Upper lobe of left lung (tissue), 6 donors: Measurements from ENCODE around the gene ACER1. TPM values are rescaled to one million over a fixed set of nuclear protein-coding genes. Genes with fewer than 3 reads are reported as not detected.

Source experiments
- ATAC-seq, 2 donors: fragments of 200-7000 bp; cut with Tn5 transposase; one replicate each; pipeline ENCODE4 v1.9.1; 2022; ENCODE audit warnings: mild to moderate bottlenecking in 2 of 2, moderate library complexity in 2 of 2; ENCODE audit not compliant: low FRiP score in 2 of 2
- DNase-seq, 2 donors: peaks; one replicate each; pipeline ENCODE4 v3.0.0-alpha.2; 2019 to 2020
- H3K27ac ChIP-seq, 4 donors: fragments of 200-600 bp; sonication (generic); one replicate each; pipeline ENCODE4 v1.5.1; 2016 to 2019
- H3K27me3 ChIP-seq, 4 donors: fragments of 200-600 bp; sonication (generic); one replicate each; pipeline ENCODE4 v1.5.1; 2017 to 2019
- H3K36me3 ChIP-seq, 4 donors: fragments of 200-600 bp; sonication (generic); one replicate each; pipeline ENCODE4 v1.5.1; 2016 to 2019
- H3K4me1 ChIP-seq, 4 donors: fragments of 200-600 bp; sonication (generic); one replicate each; pipeline ENCODE4 v1.5.1; 2018 to 2019
- H3K4me3 ChIP-seq, 4 donors: fragments of 200-600 bp; sonication (generic); one replicate each; pipeline ENCODE4 v1.5.1; 2017 to 2019; ENCODE audit warnings: mild to moderate bottlenecking in 2 of 4, moderate library complexity in 1 of 4
- H3K9me3 ChIP-seq, 4 donors: fragments of 200-600 bp; sonication (generic); one replicate each; pipeline ENCODE4 v1.5.1; 2018 to 2019
- CTCF ChIP-seq, 6 experiments: fragments of 450-650 bp in 4 of 6; fragments of 200-600 bp in 2 of 6; sonication (generic) in 2 of 6; IDR thresholded peaks; one replicate each; pipeline ENCODE4 v1.5.1; 2016 to 2019; ENCODE audit warnings: antibody characterized with exemption in 6 of 6
- EP300 ChIP-seq, 4 donors: sonication (generic); formaldehyde crosslinking; IDR thresholded peaks; one replicate each; pipeline ENCODE4 v1.5.1; 2017; ENCODE audit warnings: antibody characterized with exemption in 4 of 4, control low read depth in 2 of 4
- POLR2A ChIP-seq, 4 donors: fragments of 450-650 bp; IDR thresholded peaks; one replicate each; pipeline ENCODE4 v1.5.1; 2016 to 2017; ENCODE audit warnings: antibody characterized with exemption in 4 of 4, mild to moderate bottlenecking in 2 of 4
- POLR2AphosphoS5 ChIP-seq, 2 donors: sonication (generic); formaldehyde crosslinking; IDR thresholded peaks; one replicate each; pipeline ENCODE4 v1.5.1; 2017; ENCODE audit warnings: antibody characterized with exemption in 2 of 2
- WGBS, 2 donors: methylation state at CpG; one replicate each; pipeline ENCODE4 v1.1.5; 2017 to 2018; 5-methylcytosine and 5-hydroxymethylcytosine counted together
- total RNA-seq, 6 donors: library from RNA; depleted of rRNA in 4 of 6; stranded (reverse); fragments of >200 nt in 4 of 6; gene quantifications; one replicate each; pipeline versions ENCODE4 v1.1.0 to v1.2.1, GENCODE V29; 2016 to 2021
- donor health status: DM: no; HTN: no; CAD: no; lungs with moderate emphysema.
- donor health status: DM: no; HTN: yes; CAD: no; lungs with severe emphysema.

Gene ACER1
- total RNA-seq, 6 donors from 2014 or later: not detected

GRCh38 chr19:6298413-6298812 lies 35.0 kb downstream of the ACER1 start:
- ATAC-seq (peak in 1 of 2 donors; percentile 19), DNase-seq (peak in 1 of 2 donors; percentile 49)
- H3K9me3 ChIP-seq: peaks cover under 1 to 9% (median 5%) of the 10 kb centered on the region in 4 donors
- 95 to 97% methylated on average over 4 to 5 of the region's 5 CpGs for WGBS, 2 donors
- H3K27me3 ChIP-seq: no peaks in the 10 kb centered on the region
- H3K36me3 ChIP-seq: no peaks in the 10 kb centered on the region
- H3K27ac ChIP-seq: no peak overlapping the region
- TF ChIP-seq CTCF (IDR thresholded peaks at IDR 0.05) (no peak), EP300 (IDR thresholded peaks at IDR 0.05) (no peak), POLR2A (IDR thresholded peaks at IDR 0.05) (no peak), POLR2AphosphoS5 (IDR thresholded peaks at IDR 0.05) (no peak)
- no peak overlapping the region for H3K4me3 ChIP-seq
- no peaks in the 10 kb centered on the region for H3K4me1 ChIP-seq

GRCh38 chr19:6297202-6297601 lies 36.2 kb downstream of the ACER1 start:
- Histone ChIP-seq H3K27ac (no peak overlapping the region), H3K36me3 (no peaks in the 10 kb centered on the region), H3K27me3 (no peaks in the 10 kb centered on the region), H3K4me3 (no peak overlapping the region), H3K4me1 (no peaks in the 10 kb centered on the region), H3K9me3 (peaks cover 12 to 21% (median 17%) of the 10 kb centered on the region in 4 donors)
- WGBS, 2 donors: 60 to 74% methylated on average over 3 to 5 of the region's 6 CpGs
- ATAC-seq (no peak), DNase-seq (no peak)
- no peak for TF ChIP-seq POLR2A (IDR thresholded peaks at IDR 0.05)
- TF ChIP-seq POLR2AphosphoS5 (IDR thresholded peaks at IDR 0.05): no peak
- TF ChIP-seq EP300 (IDR thresholded peaks at IDR 0.05): no peak
- no peak for TF ChIP-seq CTCF (IDR thresholded peaks at IDR 0.05)

- 62 to 64% methylated on average over 4 of the region's 4 CpGs for WGBS, 2 donors
- no peak overlapping the region for H3K27ac ChIP-seq
- DNase-seq (no peak), ATAC-seq (no peak)
- H3K4me3 ChIP-seq: no peak overlapping the region
- H3K36me3 ChIP-seq: no peaks in the 10 kb centered on the region
- H3K9me3 ChIP-seq: peaks cover 38 to 70% (median 58%) of the 10 kb centered on the region in 4 donors
- no peaks in the 10 kb centered on the region for H3K27me3 ChIP-seq
- TF ChIP-seq CTCF (IDR thresholded peaks at IDR 0.05) (no peak), POLR2A (IDR thresholded peaks at IDR 0.05) (no peak), POLR2AphosphoS5 (IDR thresholded peaks at IDR 0.05) (no peak), EP300 (IDR thresholded peaks at IDR 0.05) (no peak)
- no peaks in the 10 kb centered on the region for H3K4me1 ChIP-seq
These were observed 41.4 kb downstream of the ACER1 start for GRCh38 chr19:6292006-6292405.

- H3K9me3 ChIP-seq: peaks cover 45 to 79% (median 67%) of the 10 kb centered on the region in 4 donors
- no peak overlapping the region for H3K27ac ChIP-seq
- no peak overlapping the region for H3K4me3 ChIP-seq
- H3K27me3 ChIP-seq: no peaks in the 10 kb centered on the region
- no peaks in the 10 kb centered on the region for H3K4me1 ChIP-seq
- no peak for ATAC-seq
- H3K36me3 ChIP-seq: no peaks in the 10 kb centered on the region
- WGBS, 2 donors: 89 to 100% methylated on average over 1 of the region's 1 CpG
- DNase-seq: no peak
- no peak for TF ChIP-seq POLR2AphosphoS5 (IDR thresholded peaks at IDR 0.05)
- TF ChIP-seq POLR2A (IDR thresholded peaks at IDR 0.05): no peak
These were observed 44.7 kb downstream of the ACER1 start for GRCh38 chr19:6288737-6289136.

GRCh38 chr19:6287269-6287885 lies 46.0 kb downstream of the ACER1 start:
- H3K36me3 ChIP-seq: no peaks in the 10 kb centered on the region
- 91 to 100% methylated on average over 2 to 6 of the region's 6 CpGs for WGBS, 2 donors
- DNase-seq: peak in 1 of 2 donors; percentile 56
- H3K4me3 ChIP-seq: no peak overlapping the region
- no peak for ATAC-seq
- TF ChIP-seq CTCF (IDR thresholded peaks at IDR 0.05): no peak
- no peak for TF ChIP-seq POLR2A (IDR thresholded peaks at IDR 0.05)
- no peak for TF ChIP-seq POLR2AphosphoS5 (IDR thresholded peaks at IDR 0.05)
- TF ChIP-seq EP300 (IDR thresholded peaks at IDR 0.05): no peak
- H3K4me1 ChIP-seq: no peaks in the 10 kb centered on the region
- no peak overlapping the region for H3K27ac ChIP-seq
- H3K9me3 ChIP-seq: peaks cover 35 to 66% (median 54%) of the 10 kb centered on the region in 4 donors
- H3K27me3 ChIP-seq: no peaks in the 10 kb centered on the region
